ENCODE results near the gene SETBP1.

SETBP1 gene

DNA sequence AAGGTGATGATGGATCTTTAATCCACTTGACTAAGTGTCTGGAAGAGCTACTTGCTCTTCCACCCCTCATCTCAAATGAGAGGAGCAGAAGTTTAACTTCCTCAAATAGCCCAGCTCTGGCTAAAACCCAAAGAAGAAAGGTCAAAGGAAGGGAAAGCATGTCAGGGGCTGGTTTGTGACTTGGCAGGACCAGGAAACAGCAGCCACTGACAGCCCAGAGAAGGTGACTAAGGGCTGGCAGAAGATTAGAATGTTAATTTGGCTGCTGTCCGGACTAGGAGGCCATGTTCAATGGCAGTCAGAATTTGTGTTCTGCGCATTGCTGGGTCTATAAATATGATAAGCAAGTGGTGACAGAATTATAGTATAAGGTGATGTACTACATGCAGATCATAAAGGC is 386.2 kb downstream of the SETBP1 start:
- no peak overlapping the region for H2BK15ac ChIP-seq (ENCODE audit: low read length)
- no peak overlapping the region for H2BK12ac ChIP-seq (ENCODE audit: low read length)
- no peak overlapping the region for H3K9ac ChIP-seq (ENCODE audit: low read depth, low read length, poor library complexity)
- H4K91ac ChIP-seq (ENCODE audit: low read depth, low read length, poor library complexity), result no peak overlapping the region
- H3K4me2 ChIP-seq (ENCODE audit: insufficient read depth, low read length, poor library complexity, severe bottlenecking), result no peak overlapping the region
- no peaks in the 10 kb centered on the region for H3K9me3 ChIP-seq (replicated peaks in 1 of 2; ENCODE audit: control insufficient read depth in 2 of 2, insufficient read depth in 1 of 2, low read depth in 1 of 2, low read length in 2 of 2)
- DNase-seq (ENCODE audit: low spot score), result no peak
- WGBS, 2 donors (ENCODE audit: extremely low coverage in 2 of 2, insufficient read length in 2 of 2, insufficient replicate concordance in 1 of 2), result no CpG with 5 or more reads among the region's 2 CpGs
- H2AK5ac ChIP-seq (ENCODE audit: low read depth, low read length), result no peak overlapping the region
- no peak overlapping the region for H3K27ac ChIP-seq (replicated peaks; ENCODE audit: low read length)
- H3K14ac ChIP-seq (ENCODE audit: low read length), result no peak overlapping the region
- H3K23ac ChIP-seq (ENCODE audit: low read depth, low read length, poor library complexity), result no peak overlapping the region
- peaks cover 0 to 13% of the 10 kb centered on the region in 2 donors for H3K36me3 ChIP-seq (replicated peaks in 1 of 2; ENCODE audit: control insufficient read depth in 2 of 2, insufficient read depth in 2 of 2, low read length in 2 of 2)
- H2BK120ac ChIP-seq (ENCODE audit: low read depth, low read length), result no peak overlapping the region
- H3K27me3 ChIP-seq (ENCODE audit: control insufficient read depth in 3 of 3, insufficient read depth in 3 of 3, low read depth in 1 of 3, low read length in 3 of 3), result no peaks in the 10 kb centered on the region
- H4K8ac ChIP-seq (ENCODE audit: low read depth, low read length), result no peak overlapping the region
- H3K4me3 ChIP-seq (ENCODE audit: low read length in 2 of 2), result no peak overlapping the region
- H3K4ac ChIP-seq (ENCODE audit: low read length), result no peak overlapping the region
- H2AFZ ChIP-seq (ENCODE audit: low read length), result no peak overlapping the region
- H3K4me1 ChIP-seq (ENCODE audit: control insufficient read depth in 2 of 2, insufficient read depth in 1 of 2, low read depth in 1 of 2, low read length in 2 of 2), result peaks cover under 1 to 4% of the 10 kb centered on the region in 2 donors
- no peak overlapping the region for H2BK5ac ChIP-seq (ENCODE audit: low read length)
- no peak overlapping the region for H3K18ac ChIP-seq (ENCODE audit: low read length)
- no peaks in the 10 kb centered on the region for H3K79me1 ChIP-seq (ENCODE audit: low read depth, low read length)

DNA sequence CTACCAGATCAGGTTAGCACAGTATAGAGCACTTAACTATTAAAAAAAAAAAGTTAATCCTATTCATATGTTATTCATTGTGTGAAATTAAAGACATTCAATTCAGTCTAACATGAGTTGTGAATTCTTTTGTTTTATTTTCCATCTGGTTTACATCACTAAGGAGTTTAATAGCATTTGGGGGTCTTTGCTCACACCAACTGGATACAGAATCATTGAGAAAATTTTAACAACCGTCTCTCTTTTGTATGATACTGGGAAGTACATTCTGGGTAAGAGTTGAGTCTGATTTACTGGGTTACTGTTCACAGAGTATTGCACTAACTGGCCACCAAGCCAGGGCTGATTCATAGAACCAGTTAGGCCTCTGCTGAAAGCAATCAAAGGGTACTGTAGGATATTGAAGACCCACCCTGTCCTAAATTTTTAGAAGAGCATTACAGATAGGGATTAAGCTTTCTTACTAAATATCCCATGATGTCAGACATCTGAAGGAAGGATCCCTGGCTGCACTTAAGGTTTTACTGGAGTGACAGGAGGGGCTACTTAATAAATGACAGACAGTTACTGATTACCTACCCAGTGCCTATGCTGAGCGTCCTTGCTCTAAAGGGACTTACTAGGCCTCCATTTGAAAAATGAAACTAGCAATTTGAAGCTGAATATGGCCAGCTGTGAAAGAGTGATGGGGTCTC is 387.9 kb downstream of the SETBP1 start:
- no peak overlapping the region for H2BK15ac ChIP-seq (ENCODE audit: low read length)
- no peak overlapping the region for H3K4me2 ChIP-seq (ENCODE audit: insufficient read depth, low read length, poor library complexity, severe bottlenecking)
- no peak overlapping the region for H2BK5ac ChIP-seq (ENCODE audit: low read length)
- no peak overlapping the region for H3K4ac ChIP-seq (ENCODE audit: low read length)
- no peak overlapping the region for H2BK12ac ChIP-seq (ENCODE audit: low read length)
- no peak overlapping the region for H3K4me3 ChIP-seq (ENCODE audit: low read length in 2 of 2)
- H3K79me1 ChIP-seq (ENCODE audit: low read depth, low read length), result no peaks in the 10 kb centered on the region
- no peak overlapping the region for H2BK120ac ChIP-seq (ENCODE audit: low read depth, low read length)
- H2AFZ ChIP-seq (ENCODE audit: low read length), result no peak overlapping the region
- H3K18ac ChIP-seq (ENCODE audit: low read length), result no peak overlapping the region
- H3K4me1 ChIP-seq (ENCODE audit: control insufficient read depth in 2 of 2, insufficient read depth in 1 of 2, low read depth in 1 of 2, low read length in 2 of 2), result no peaks in the 10 kb centered on the region
- no CpG with 5 or more reads among the region's 2 CpGs for WGBS, 2 donors (ENCODE audit: extremely low coverage in 2 of 2, insufficient read length in 2 of 2, insufficient replicate concordance in 1 of 2)
- no peak overlapping the region for H4K8ac ChIP-seq (ENCODE audit: low read depth, low read length)
- H2AK5ac ChIP-seq (ENCODE audit: low read depth, low read length), result no peak overlapping the region
- no peak overlapping the region for H3K23ac ChIP-seq (ENCODE audit: low read depth, low read length, poor library complexity)
- DNase-seq (ENCODE audit: low spot score), result no peak
- no peak overlapping the region for H3K9ac ChIP-seq (ENCODE audit: low read depth, low read length, poor library complexity)
- H3K36me3 ChIP-seq (replicated peaks in 1 of 2; ENCODE audit: control insufficient read depth in 2 of 2, insufficient read depth in 2 of 2, low read length in 2 of 2), result peaks cover 0 to 8% of the 10 kb centered on the region in 2 donors
- no peaks in the 10 kb centered on the region for H3K9me3 ChIP-seq (replicated peaks in 1 of 2; ENCODE audit: control insufficient read depth in 2 of 2, insufficient read depth in 1 of 2, low read depth in 1 of 2, low read length in 2 of 2)
- no peak overlapping the region for H4K91ac ChIP-seq (ENCODE audit: low read depth, low read length, poor library complexity)
- H3K14ac ChIP-seq (ENCODE audit: low read length), result no peak overlapping the region
- no peaks in the 10 kb centered on the region for H3K27me3 ChIP-seq (ENCODE audit: control insufficient read depth in 3 of 3, insufficient read depth in 3 of 3, low read depth in 1 of 3, low read length in 3 of 3)
- H3K27ac ChIP-seq (replicated peaks; ENCODE audit: low read length), result no peak overlapping the region

DNA sequence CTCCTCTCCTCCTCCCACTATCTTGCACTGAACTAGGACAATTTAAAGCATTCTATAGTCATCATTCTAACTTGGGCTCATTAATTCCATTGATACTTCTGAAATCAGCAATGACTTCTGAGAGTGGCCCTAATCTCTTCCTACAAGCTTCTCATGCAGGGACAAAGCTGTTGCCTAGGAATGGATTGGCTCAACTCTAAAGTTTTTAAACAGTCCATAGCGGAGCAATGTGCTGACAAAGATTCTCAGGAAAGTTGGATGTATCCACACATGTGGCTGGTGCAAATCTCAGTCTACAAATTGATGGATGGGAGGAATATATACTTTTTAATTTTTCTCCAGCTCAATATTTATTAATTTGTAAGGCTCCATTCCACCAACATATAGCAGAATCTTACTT is 388.9 kb downstream of the SETBP1 start:
- Histone ChIP-seq H3K36me3 (replicated peaks in 1 of 2; ENCODE audit: control insufficient read depth in 2 of 2, insufficient read depth in 2 of 2, low read length in 2 of 2) (no peaks in the 10 kb centered on the region), H3K18ac (ENCODE audit: low read length) (no peak overlapping the region), H2AK5ac (ENCODE audit: low read depth, low read length) (no peak overlapping the region), H3K4me2 (ENCODE audit: insufficient read depth, low read length, poor library complexity, severe bottlenecking) (no peak overlapping the region), H3K4me1 (ENCODE audit: control insufficient read depth in 2 of 2, insufficient read depth in 1 of 2, low read depth in 1 of 2, low read length in 2 of 2) (no peaks in the 10 kb centered on the region), H3K27ac (replicated peaks; ENCODE audit: low read length) (no peak overlapping the region), H3K23ac (ENCODE audit: low read depth, low read length, poor library complexity) (no peak overlapping the region), H3K27me3 (ENCODE audit: control insufficient read depth in 3 of 3, insufficient read depth in 3 of 3, low read depth in 1 of 3, low read length in 3 of 3) (no peaks in the 10 kb centered on the region), H3K79me1 (ENCODE audit: low read depth, low read length) (no peaks in the 10 kb centered on the region), H2BK120ac (ENCODE audit: low read depth, low read length) (no peak overlapping the region), H3K9ac (ENCODE audit: low read depth, low read length, poor library complexity) (no peak overlapping the region), H2AFZ (ENCODE audit: low read length) (no peak overlapping the region), H4K8ac (ENCODE audit: low read depth, low read length) (no peak overlapping the region), H2BK12ac (ENCODE audit: low read length) (no peak overlapping the region), H3K4me3 (ENCODE audit: low read length in 2 of 2) (no peak overlapping the region), H3K4ac (ENCODE audit: low read length) (no peak overlapping the region), H4K91ac (ENCODE audit: low read depth, low read length, poor library complexity) (no peak overlapping the region), H3K9me3 (replicated peaks in 1 of 2; ENCODE audit: control insufficient read depth in 2 of 2, insufficient read depth in 1 of 2, low read depth in 1 of 2, low read length in 2 of 2) (no peaks in the 10 kb centered on the region), H3K14ac (ENCODE audit: low read length) (no peak overlapping the region), H2BK15ac (ENCODE audit: low read length) (no peak overlapping the region), H2BK5ac (ENCODE audit: low read length) (no peak overlapping the region)
- no CpG with 5 or more reads among the region's 1 CpG for WGBS, 2 donors (ENCODE audit: extremely low coverage in 2 of 2, insufficient read length in 2 of 2, insufficient replicate concordance in 1 of 2)
- no peak for DNase-seq (ENCODE audit: low spot score)

DNA sequence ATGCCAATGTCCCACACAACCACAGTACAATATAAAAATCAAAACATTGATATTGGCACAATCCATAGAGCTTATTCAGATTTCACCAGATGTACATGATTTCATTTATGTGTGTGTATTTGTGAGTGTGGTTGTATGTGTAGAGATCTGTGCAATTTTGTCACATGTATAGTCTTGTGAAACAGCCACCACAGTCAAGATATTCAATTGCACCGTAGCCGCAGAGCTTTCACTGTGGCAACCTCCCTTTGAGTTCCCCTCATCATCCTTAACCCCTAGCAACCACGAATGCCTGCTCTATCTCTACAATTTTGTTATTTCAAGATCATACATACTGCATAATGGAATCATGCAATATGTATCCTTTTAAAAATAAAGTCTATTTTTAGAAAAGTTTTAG is 391.3 kb downstream of the SETBP1 start:
- no peak overlapping the region for H2BK120ac ChIP-seq (ENCODE audit: low read depth, low read length)
- H2AK5ac ChIP-seq (ENCODE audit: low read depth, low read length), result no peak overlapping the region
- no peak overlapping the region for H3K27ac ChIP-seq (replicated peaks; ENCODE audit: low read length)
- no peak overlapping the region for H3K4ac ChIP-seq (ENCODE audit: low read length)
- no peak overlapping the region for H2BK15ac ChIP-seq (ENCODE audit: low read length)
- no peaks in the 10 kb centered on the region for H3K4me1 ChIP-seq (ENCODE audit: control insufficient read depth in 2 of 2, insufficient read depth in 1 of 2, low read depth in 1 of 2, low read length in 2 of 2)
- H2BK12ac ChIP-seq (ENCODE audit: low read length), result no peak overlapping the region
- no peak overlapping the region for H3K23ac ChIP-seq (ENCODE audit: low read depth, low read length, poor library complexity)
- H3K4me3 ChIP-seq (ENCODE audit: low read length in 2 of 2), result no peak overlapping the region
- H3K79me1 ChIP-seq (ENCODE audit: low read depth, low read length), result no peaks in the 10 kb centered on the region
- H3K4me2 ChIP-seq (ENCODE audit: insufficient read depth, low read length, poor library complexity, severe bottlenecking), result no peak overlapping the region
- H3K18ac ChIP-seq (ENCODE audit: low read length), result no peak overlapping the region
- H2BK5ac ChIP-seq (ENCODE audit: low read length), result no peak overlapping the region
- no peaks in the 10 kb centered on the region for H3K27me3 ChIP-seq (ENCODE audit: control insufficient read depth in 3 of 3, insufficient read depth in 3 of 3, low read depth in 1 of 3, low read length in 3 of 3)
- no peaks in the 10 kb centered on the region for H3K36me3 ChIP-seq (replicated peaks in 1 of 2; ENCODE audit: control insufficient read depth in 2 of 2, insufficient read depth in 2 of 2, low read length in 2 of 2)
- H3K9ac ChIP-seq (ENCODE audit: low read depth, low read length, poor library complexity), result no peak overlapping the region
- H4K91ac ChIP-seq (ENCODE audit: low read depth, low read length, poor library complexity), result no peak overlapping the region
- no peaks in the 10 kb centered on the region for H3K9me3 ChIP-seq (replicated peaks in 1 of 2; ENCODE audit: control insufficient read depth in 2 of 2, insufficient read depth in 1 of 2, low read depth in 1 of 2, low read length in 2 of 2)
- WGBS, 2 donors (ENCODE audit: extremely low coverage in 2 of 2, insufficient read length in 2 of 2, insufficient replicate concordance in 1 of 2), result no CpG with 5 or more reads among the region's 3 CpGs
- H4K8ac ChIP-seq (ENCODE audit: low read depth, low read length), result no peak overlapping the region
- no peak overlapping the region for H3K14ac ChIP-seq (ENCODE audit: low read length)
- no peak for DNase-seq (ENCODE audit: low spot score)
- no peak overlapping the region for H2AFZ ChIP-seq (ENCODE audit: low read length)

All from neuronal stem cell (in vitro differentiated cells).